Ishikawa (cell line): ENCODE measurements around the gene RTN4RL1.

Experiments
- CEBPB ChIP-seq: IDR thresholded peaks from 2 replicates; pipeline ENCODE4 v1.6.1; 2012
- CREB1 ChIP-seq: IDR thresholded peaks from 2 replicates; pipeline ENCODE4 v1.6.1; 2012; ENCODE audit warnings: low read depth
- EGR1 ChIP-seq: IDR thresholded peaks from 2 replicates; pipeline ENCODE4 v1.6.1; 2012
- EP300 ChIP-seq: IDR thresholded peaks from 2 replicates; pipeline ENCODE4 v1.6.1; 2012; ENCODE audit warnings: borderline replicate concordance
- FOXM1 ChIP-seq: IDR thresholded peaks from 2 replicates; pipeline ENCODE4 v1.6.1; 2012; ENCODE audit warnings: low read depth, borderline replicate concordance
- RAD21 ChIP-seq: IDR thresholded peaks from 2 replicates; pipeline ENCODE4 v1.6.1; 2012; ENCODE audit warnings: low read depth
- TAF1 ChIP-seq: IDR thresholded peaks from 2 replicates; pipeline ENCODE4 v1.6.1; 2012; ENCODE audit warnings: low read depth, mild to moderate bottlenecking
- TEAD4 ChIP-seq: IDR thresholded peaks from 2 replicates; pipeline ENCODE4 v1.6.1; 2012
- YY1 ChIP-seq: IDR thresholded peaks from 2 replicates; pipeline ENCODE4 v1.6.1; 2012; ENCODE audit warnings: low read depth
- ZBTB7A ChIP-seq: IDR thresholded peaks from 2 replicates; pipeline ENCODE4 v1.6.1; 2012; ENCODE audit warnings: low read depth
- TF ChIP-seq, protein P1 (sequence below): IDR thresholded peaks from 2 replicates; pipeline ENCODE4 v1.6.1; 2012
- TF ChIP-seq, protein P2 (sequence below): IDR thresholded peaks from 2 replicates; pipeline ENCODE4 v1.6.1; 2012; ENCODE audit warnings: low read depth, mild to moderate bottlenecking

DNA sequence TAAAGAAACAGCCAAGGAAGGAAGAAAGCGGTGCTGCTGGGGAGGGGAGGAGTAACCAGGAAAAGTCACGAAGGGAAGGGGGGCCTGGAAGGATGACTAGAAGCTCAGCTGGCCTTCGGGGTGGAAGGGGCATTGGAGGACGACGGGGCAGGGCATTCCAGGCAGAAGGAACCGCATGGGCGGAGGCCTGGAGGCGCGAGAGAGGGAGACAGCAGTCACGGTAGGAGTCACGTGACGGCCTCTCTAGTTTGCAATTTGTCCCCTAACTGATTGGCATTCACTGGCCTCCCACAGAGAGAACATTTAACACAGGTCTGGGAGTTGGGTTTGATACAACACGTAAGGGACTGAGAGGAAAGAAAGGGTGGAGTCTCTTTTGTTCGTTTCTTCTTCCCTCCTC is 63.9 kb downstream of the RTN4RL1 start:
- TF ChIP-seq EP300 (no peak), CREB1 (no peak), RAD21 (no peak), EGR1 (no peak), ZBTB7A (no peak), TEAD4 (no peak), CEBPB (no peak), TAF1 (no peak), FOXM1 (no peak), YY1 (no peak)
- TF ChIP-seq, protein P1, sequence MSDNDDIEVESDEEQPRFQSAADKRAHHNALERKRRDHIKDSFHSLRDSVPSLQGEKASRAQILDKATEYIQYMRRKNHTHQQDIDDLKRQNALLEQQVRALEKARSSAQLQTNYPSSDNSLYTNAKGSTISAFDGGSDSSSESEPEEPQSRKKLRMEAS, result no peak
- TF ChIP-seq, protein P2, sequence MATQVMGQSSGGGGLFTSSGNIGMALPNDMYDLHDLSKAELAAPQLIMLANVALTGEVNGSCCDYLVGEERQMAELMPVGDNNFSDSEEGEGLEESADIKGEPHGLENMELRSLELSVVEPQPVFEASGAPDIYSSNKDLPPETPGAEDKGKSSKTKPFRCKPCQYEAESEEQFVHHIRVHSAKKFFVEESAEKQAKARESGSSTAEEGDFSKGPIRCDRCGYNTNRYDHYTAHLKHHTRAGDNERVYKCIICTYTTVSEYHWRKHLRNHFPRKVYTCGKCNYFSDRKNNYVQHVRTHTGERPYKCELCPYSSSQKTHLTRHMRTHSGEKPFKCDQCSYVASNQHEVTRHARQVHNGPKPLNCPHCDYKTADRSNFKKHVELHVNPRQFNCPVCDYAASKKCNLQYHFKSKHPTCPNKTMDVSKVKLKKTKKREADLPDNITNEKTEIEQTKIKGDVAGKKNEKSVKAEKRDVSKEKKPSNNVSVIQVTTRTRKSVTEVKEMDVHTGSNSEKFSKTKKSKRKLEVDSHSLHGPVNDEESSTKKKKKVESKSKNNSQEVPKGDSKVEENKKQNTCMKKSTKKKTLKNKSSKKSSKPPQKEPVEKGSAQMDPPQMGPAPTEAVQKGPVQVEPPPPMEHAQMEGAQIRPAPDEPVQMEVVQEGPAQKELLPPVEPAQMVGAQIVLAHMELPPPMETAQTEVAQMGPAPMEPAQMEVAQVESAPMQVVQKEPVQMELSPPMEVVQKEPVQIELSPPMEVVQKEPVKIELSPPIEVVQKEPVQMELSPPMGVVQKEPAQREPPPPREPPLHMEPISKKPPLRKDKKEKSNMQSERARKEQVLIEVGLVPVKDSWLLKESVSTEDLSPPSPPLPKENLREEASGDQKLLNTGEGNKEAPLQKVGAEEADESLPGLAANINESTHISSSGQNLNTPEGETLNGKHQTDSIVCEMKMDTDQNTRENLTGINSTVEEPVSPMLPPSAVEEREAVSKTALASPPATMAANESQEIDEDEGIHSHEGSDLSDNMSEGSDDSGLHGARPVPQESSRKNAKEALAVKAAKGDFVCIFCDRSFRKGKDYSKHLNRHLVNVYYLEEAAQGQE, result no peak
